ENCODE data around the gene TAF6.

TAF6 gene

DNA sequence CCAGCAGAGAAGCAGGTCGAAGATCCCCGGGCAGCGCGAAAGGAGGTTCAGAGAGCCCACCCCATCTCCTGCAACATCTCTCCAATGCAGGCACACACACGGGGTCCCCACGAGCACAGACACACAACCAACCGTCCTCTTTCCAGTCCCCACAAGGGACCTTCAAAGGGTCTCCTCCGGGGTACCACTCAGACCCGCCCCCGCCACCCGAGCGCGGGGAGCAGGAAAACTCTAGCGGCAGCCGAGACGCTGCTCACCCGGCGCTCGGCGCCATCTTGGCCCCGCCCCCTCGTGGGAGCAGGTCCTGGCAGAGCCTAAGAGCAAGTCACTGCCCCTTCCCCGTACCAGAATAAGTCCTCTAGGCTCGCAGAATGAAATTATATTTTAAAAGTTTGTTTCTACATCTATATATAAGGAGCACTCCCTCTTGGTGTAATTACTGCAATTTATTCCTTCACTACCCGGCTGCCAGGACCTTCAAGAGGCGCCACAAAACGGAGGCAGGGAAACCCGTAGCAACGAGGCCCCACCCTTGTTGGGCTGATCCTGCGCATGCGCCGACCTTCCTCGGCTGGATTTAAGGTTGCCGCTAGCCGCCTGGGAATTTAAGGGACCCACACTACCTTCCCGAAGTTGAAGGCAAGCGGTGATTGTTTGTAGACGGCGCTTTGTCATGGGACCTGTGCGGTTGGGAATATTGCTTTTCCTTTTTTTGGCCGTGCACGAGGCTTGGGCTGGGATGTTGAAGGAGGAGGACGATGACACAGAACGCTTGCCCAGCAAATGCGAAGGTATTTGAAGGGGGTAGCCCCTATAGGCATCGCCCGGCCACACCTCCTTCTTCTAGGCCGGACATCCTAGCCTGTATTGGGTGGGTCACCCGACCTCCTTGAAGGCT, at the start of gene TAF6, which contains the start of gene CNPY4:
TAF6 (minus strand) TSS at position 287 of the 898 bp plus-strand sequence. CDS start 5,149 bp downstream, outside the sequence.
CNPY4 (plus strand) TSS at position 563 of the 898 bp plus-strand sequence; CDS start at position 674, 111 bp downstream.
- DNase-seq, result peak; percentile 94

DNA sequence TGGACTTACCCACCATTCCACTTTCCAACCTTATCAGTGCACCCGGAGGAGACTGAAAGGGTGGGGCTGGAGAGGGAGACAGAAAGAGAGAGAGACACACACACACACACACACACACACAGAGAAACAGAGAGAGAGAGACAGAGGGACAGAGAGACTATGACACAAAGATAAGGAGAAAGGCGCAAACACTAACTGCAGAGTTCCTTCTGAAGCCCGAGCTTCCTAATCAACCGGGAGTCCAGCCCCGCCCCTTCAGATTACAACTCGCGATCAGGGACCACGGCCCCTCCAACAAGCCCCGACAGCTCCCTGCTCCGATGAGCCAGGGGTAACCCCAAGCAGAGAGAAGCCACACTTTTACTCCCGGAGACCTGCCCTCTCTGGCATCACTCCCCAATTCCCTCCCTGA, 48.8 kb upstream of the TAF6 start:
- no peak for DNase-seq

DNA sequence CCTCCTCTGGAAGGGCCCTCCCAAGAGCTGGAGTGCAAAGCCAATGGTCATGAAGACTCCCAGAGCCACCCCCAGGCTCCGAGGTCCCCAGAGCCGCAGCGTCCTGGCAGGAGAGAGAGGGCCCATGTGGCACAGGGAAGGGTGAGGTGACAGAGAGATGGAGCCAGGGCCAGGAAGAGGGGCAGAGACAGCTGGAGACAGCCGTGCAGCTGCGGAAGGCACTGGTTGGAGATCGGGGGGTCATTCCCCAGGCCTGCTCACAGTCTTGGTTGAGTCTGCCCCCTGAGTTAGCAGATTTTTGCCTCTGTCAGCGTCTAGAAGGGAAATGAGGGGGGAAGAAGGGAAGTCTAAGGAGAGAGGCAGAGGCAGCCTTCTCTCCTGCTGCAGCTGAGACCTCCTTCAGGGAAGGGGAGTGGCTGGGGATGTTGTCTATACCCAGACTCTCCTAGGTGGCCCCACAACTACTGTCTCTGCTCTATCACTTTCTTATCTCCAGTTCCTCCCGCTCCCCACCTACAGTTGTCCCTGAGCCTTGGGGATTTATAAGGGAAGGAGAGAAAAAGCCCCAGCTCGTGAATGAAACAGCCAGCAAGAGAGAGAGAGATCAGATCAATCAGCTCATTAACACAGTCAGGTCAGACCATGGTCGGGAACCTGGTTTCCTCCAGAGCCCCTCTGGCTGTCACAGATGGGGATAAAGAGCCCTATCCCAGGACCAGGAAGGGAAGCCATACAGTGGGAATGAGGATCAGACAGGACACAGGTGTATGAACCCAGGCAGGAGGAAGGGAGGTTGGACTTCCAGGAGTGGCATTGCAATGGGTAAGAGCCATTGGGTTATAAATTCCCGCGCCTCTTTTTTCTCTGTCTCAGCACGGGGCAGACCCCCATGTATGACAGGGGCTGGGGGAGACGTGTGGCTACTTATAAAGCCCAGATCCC, 48.1 kb upstream of the TAF6 start:
- DNase-seq, result no peak

DNA sequence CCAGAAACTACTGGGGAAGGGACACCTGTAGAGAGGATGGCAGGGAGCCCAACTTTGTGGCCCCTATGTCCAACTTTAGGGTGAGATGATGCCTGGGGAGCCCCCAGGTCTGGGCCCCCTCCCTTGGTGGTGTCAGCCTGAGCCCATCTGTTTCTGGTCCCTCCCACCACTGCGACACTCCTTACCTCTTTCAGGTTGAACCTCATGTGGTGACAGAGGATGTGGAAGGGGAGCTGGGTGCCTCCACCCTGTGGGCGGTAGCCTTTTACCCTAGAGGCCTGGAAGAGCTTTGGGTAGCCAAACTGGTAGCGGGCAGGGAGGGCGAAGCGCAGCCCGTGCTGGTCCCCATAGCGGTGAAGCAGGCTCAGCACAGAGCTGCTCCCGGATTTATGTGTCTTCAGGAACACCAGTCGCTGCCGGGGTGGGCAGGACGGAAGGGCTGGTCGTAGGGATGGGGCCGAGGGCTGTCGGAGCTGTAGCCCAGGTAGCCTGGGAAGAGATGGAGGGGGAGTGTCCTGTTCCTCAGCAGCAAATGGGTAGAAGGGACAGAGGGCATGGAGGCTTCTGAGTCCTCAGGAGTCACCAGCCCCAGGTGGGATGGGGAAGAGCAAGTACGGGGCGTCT, 47.3 kb upstream of the TAF6 start:
- DNase-seq, result peak; percentile 48

DNA sequence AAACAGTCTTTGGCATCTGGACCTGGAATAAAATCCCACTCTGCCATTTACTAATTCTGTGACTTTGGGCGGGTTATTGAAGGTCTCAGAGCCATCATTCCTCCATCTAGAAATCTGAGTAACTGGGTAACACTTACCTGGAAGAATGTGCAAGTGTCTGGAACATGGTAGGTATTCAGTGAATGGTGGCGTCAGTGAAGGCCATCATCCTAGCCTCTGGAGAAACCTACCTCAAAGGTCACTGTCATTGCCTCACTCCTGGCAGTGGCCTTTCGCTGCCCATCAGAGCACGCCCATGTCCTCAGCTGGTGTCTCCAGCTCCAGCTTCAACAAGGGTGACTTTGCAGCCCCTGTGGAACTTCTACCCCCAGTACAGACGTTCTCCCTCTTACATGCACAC, 44.7 kb upstream of the TAF6 start:
- DNase-seq, result no peak

DNA sequence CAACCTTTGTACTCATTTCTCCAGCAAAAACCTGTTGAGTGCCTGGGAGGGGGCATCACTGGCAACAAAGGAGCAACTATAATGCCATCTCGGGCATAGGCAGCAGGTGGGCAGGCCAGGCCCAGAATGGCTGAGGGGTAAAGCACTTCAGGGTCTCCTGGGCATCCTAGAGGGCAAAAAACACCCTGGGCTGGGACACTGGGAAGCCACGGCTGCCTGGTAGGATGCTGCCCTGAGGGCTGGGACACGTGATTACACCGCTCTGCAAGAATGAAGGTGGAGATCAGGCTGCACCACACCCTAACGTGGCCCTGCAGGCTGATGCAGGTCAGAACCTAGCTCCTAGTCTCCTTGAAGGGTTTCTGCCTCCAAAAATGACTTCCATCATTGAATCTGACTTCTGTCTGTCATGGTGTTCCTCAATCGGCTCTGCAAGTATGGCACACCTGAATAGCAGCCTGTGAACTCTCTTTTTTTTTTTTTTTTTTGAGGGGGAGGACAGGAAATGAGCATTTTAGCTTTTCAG, 43.9 kb upstream of the TAF6 start:
- DNase-seq, result no peak

DNA sequence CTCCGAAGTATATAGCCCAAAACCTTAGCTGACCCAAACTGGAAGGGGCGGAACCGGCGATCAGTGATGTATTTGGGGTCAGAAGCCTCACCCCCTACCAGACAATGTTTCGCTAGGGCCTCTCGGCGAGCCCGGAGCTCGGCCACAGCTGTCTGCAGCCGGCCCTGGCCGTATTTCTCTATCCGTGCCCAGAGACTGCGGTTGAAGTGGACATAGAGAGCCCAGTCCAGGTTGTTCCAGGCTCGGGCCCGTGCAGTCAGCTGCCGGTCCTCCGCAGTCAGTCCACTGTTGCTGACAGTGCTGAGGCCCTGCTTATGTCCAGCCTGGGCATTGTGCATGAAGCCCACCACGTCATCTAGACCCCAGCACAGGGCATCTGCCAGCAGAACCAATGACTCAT, 40.9 kb upstream of the TAF6 start:
- no peak for DNase-seq

DNA sequence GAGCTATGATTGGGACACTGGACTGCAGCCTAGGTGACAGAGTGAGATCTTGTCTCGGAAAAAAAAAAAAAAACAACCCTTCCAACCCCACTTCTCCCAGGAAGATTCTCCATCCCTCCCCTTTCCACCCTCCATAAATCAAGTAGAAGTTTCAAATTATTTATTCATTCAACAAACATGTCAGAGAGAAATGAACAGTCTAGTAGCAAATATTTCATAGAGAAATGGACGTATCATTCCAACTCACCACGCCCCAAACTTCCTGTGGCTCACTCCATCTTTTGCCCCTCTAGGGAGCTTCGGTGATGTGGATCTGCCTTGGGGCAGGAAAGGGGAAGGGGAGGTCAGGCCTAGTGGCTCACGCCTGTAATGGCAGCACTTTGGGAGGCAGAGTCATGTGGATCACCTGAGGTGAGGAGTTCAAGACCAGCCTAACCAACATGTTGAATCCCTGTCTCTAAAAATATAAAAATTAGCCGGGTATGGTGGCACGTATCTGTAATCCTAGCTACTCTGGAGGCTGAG, 40.0 kb upstream of the TAF6 start:
- DNase-seq, result no peak

DNA sequence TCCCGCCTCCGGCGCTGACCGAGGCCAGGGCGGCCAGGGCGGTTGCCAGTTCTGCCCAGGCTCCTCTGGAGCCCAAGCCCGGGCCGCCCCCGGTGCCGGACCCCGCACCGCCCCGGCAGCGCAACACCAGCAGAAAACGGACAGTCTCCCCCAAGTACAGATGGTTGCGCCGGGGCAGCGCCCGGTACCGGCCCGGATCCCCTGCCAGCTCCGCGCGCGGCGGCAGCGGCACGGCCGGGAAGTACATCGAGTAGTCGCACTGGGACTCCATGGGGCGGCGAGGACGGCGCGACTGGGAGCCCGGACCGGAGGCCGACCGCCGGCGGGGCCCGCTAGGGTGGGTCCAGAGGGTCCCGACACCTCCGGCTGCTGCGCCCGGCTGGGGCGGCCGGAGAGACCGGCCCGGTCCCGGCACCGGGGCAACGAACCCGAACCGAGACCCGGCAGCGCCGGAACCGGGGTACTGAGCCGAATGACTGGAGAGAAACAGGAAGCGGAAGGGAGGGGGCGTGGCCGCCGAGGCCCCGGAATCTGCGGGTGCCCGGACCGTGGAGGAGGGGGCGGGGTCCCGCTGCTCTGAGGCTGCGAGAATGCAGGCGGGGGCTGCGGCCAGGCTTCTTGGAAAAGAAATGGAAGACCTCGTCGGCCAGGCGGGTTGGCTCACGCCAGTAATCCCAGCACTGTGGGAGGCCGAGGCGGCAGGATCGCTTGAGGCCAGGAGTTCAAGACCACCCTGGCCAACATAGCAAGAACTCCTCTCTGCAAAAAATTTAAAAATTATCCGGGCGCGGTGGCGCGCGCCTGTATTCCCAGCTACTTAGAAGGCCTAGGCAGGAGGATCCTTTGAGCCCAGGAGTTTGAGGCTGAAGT, 39.3 kb upstream of the TAF6 start, which contains the start of gene TRAPPC14:
TRAPPC14 (minus strand) TSS at position 495 of the 870 bp plus-strand sequence; CDS start at position 271, 224 bp downstream.
- DNase-seq, result peak; percentile 95

DNA sequence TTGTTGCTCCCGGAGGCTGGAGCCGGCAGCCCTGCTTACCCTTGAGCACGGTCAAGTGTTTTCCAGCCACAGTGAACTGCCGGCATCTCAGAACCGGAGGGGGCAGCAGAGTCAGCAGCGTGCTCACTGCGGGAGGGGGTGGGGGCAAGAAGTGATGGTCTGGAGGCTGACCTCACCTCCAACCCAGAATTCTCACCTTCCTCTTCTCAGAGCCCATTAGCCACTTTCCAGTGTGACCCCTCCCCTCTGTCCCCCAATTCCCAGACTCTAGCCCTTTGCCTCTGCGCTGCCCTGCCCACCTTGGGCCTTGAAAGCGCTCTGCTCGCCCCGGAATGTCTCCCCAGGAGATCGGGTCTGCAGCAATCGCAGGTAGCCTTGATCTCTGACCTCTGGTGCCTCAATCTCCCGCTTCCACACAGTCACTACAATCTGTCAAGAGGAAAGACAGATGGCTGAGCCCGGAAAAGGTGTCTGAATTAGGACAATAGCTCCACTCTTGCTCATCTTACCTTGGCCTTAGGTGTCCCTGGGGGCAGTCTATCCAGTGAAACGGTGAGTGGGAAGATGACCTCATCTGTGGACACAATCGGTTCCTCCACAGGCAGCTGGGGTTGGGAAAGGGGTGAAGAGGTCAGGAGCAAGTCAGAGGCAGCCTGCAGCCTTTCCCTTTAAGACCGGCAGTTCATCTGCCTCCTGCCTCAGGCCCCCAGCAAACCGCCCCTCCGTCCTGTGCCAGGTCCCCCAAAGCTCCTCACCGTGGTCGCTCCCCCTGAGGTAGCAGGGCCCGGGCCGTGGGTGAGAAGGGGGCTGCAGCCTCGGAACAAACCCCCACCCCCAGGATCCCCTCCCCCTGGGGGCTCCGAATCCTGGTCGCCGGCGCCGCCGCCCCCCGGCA, 38.4 kb upstream of the TAF6 start:
- DNase-seq, result no peak

DNA sequence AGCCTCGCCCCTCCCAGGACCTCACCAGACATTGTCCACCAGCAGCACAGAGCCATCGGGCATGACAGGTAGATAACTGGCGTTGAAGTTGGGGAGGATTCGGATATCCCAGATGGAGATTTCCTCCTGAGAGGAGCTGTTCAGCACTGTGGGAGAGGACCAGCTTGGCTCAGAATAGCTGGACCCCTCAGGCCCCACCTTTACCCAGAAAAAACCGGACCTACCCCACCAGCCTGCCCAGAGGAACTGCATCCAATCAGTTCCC, 37.8 kb upstream of the TAF6 start:
- no peak for DNase-seq

DNA sequence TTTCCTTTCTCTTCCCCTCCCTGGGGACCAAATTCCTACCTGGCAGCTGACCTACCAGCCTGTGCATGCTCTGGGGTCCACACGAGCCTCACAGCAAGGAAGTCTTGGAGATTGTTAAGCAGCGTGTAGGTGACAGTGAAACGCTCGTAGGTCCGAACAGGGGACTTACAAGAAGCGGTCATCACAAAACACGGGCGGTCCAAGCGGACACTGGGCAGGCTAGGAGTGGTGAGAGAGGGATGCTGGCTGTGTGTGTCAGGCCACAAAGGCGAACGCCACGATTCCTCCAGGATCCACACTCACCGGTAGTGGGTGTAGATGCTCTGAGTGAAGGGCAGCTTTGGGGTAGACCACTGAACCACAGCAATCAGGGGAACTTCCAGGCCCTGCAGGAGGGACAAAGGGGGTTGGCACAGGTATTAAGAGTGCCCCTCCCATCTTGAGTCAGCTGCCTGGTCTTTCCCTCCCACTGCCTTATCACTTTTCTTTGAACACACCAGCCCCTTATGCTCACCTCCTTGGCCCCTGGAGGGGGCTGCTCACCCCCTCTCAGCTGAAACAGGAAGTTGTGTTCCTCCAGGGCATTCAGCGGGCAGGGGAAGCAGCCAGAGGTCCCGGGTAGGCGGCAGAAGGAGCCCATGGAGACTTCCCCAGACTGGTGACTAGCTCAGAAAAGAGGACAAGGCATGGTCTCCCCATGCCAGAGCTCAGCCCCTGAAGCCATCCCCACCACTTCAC, 37.3 kb upstream of the TAF6 start:
- DNase-seq, result no peak

DNA sequence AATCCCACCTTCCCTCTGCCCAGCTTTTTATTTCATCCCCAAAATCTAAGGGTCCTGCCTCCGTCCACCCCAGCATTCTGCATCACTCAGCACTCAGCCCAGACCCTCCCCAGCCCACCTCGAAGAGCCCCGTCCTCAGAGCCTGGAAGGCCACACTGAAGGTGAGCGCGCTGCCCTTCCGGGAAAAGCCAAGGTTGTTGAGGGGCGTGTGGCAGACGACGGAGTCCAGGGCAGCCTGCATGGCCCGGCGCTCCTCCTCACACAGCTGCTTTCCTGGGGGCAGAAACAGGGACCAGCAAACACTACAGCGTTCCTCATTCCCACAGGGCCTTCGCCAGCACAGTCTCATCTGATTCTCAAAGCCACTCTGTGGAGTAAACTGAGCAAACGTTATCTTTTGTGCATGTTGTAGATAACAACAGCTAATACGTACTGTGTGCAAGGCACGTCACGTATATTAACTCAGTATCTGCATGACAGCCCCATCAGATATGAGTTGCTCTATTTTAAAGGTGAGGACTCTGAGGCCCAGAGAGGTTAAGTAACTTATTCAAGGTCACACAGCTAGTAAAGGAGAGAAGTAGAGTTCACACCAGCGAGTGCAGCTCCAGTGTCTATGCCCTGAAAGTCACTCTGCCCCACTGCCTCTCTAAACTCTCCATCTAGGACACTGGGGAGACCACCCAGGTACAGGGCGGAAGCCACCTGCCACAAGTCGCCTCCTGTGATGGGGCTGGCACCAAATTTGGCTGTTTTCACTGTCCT, 36.6 kb upstream of the TAF6 start:
- DNase-seq, result no peak

DNA sequence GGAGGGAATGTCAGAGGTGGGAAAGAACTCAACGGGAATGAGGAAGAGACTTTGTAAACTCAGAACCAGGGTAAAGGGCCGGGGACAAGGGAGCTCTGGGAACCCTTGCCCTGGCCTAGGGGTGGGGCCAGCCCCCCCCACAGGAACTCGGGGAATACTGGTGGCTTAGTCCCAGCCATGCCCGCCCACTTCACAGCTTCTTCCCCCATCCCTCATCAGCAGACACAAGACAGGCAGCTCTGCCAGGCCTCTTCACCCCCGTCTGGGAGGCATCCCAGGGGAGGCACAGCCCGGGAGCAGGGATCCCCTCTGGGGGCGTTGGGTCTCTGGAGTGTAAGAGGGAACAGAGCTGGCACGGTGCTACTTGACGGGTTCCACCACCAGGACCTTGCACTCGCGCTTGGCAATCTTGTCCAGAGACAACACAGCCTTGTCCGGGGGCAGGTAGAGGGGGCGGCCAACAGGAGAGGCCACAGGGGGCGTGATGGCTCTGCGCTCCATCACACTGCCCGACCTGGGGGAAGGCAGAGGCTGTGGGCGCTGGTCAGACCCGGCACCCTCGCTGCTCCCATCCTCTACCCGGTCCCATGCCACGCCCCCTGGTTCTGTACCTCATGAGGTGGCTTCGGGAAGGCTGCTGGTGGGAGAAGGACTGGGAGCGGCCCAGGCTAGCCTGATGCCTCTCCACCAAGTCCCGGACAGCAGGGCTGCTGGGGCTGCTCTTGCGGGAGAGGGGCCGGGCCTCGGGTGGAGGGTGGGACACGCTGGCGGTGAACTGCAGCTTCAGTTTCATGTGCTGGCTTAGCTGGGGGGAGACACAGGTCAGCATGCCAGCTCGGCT, 35.7 kb upstream of the TAF6 start:
- DNase-seq, result no peak

DNA sequence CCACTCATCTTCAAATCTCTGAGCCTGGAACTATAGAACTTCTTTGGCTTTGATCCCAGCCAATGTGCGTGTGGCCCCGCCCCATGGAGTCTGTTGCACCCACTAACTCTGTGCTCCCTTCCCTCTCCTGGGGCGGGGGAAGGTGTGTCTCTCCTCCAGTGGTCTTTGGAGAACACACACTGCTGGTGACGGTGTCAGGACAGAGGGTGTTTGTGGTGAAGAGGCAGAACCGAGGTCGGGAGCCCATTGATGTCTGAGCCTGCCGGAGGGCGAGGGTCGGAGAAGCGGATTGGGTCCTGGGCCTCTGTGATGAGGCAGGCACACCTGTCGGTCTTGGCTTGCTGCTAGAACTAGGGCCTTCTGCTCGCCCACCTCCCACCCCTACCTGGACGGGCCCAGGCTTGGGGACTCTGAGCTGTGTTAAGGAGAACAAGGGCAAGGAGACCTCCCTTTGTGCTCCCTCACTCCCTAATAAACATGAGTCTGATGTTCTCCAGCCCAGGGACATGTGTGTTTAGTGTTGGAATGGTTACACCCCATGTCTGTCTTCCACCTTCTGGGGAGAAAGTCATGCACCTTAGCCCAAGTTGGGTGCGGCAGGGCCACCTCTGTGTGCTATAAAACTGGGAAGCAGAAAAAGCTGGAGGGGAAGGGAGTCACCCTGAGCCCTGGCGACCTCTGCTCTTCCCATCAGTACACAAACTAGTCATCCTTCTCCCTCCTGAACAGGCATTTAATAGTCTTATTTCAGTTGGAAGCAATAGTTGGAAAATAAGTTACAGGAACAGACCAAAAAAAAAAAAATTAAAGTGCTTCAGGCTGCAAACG, 34.8 kb upstream of the TAF6 start:
- DNase-seq, result no peak

DNA sequence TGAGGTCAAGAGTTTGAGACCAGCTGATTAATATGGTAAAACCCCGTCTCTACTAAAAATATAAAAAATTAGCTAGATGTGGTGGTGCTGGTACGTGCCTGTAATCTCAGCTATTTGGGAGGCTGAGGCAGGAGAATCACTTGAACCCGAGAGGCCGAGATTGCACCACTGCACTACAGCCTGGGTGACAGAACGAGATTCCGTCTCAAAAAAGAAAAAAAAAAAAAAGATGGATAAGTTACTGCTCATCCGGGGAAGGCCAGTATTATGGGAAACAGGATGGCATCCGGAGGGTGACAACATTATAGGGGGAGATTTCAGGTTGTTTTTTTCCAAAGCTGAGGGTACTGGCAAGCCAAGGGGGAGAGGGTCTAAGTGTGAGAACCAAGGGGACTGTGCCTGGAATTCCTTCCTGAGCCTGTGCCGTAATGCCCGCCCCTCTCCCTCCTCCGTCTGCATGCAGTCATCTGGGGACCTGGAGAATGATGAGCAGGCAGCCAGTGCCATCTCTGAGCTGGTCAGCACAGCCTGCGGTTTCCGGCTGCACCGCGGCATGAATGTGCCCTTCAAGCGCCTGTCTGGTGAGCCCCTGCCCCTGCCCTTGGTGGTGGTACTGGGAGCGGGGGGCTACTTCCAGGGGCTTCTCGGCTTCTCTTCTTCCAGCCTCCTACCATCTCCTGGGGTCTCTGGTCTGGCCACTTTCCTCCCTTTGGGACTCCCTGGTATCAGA, 33.9 kb upstream of the TAF6 start:
- DNase-seq, result no peak

Measured in activated naive CD4-positive, alpha-beta T cell treated with anti-CD3 and anti-CD28 coated beads, Interleukin-2, amount 50 U/mL, for 16 hours (primary cell).